PC-9 (cell line): Measurements from ENCODE around the gene CCDC148.

Experiments used
- CTCF ChIP-seq: fragments of 200-600 bp; sonication (generic); conservative IDR thresholded peaks from 2 replicates; pipeline ENCODE4 v1.6.1; 2017; ENCODE audit warnings: mixed run types, antibody characterized with exemption, mild to moderate bottlenecking, moderate library complexity
- EZH2 ChIP-seq: fragments of 200-600 bp; sonication (generic); IDR thresholded peaks from 2 replicates; pipeline ENCODE4 v1.8.0; 2017; ENCODE audit warnings: antibody characterized with exemption, low read depth

- TF ChIP-seq CTCF (no peak), EZH2 (no peak)
These were observed 138.9 kb downstream of the CCDC148 start for GRCh38 chr2:158317642-158318041.
